Stimulated activated CD8-positive, alpha-beta memory T cell treated with anti-CD3 and anti-CD28 coated beads, Interleukin-15, amount 100 ng/mL, for 24 hours (primary cell): Measurements from ENCODE around the gene BTNL3.
"Not testable (repeated sequence)": the region's sequence is repeated elsewhere in the genome, so short reads cannot be mapped to it uniquely, and the experiment has no call there.

Source experiments
- DNase-seq: peaks from one replicate; pipeline ENCODE4 v3.0.0-alpha.2; 2020; ENCODE audit warnings: low read depth

BTNL3 gene

GRCh38 chr5:181024245-181025064 is 35.8 kb downstream of the BTNL3 start:
- DNase-seq = no peak

- DNase-seq = no peak
These were observed 38.9 kb downstream of the BTNL3 start for GRCh38 chr5:181027452-181028031.

- DNase-seq = no peak
These were observed 39.6 kb downstream of the BTNL3 start for GRCh38 chr5:181028032-181028819.

- DNase-seq = no peak
These were observed 43.1 kb downstream of the BTNL3 start for GRCh38 chr5:181031716-181032115.

GRCh38 chr5:181035991-181036815 is 47.6 kb downstream of the BTNL3 start:
- no peak for DNase-seq

- no peak for DNase-seq
These were observed 48.2 kb downstream of the BTNL3 start for GRCh38 chr5:181036816-181037364.

- no peak for DNase-seq
These were observed 48.8 kb downstream of the BTNL3 start for GRCh38 chr5:181037365-181037861.

GRCh38 chr5:181039471-181039870 is 50.8 kb downstream of the BTNL3 start:
- no peak for DNase-seq

- DNase-seq = no peak
These were observed 51.4 kb downstream of the BTNL3 start, which contains the start of gene BTNL9 for GRCh38 chr5:181039931-181040630. BTNL9 (plus strand) TSS chr5:181040266; CDS start chr5:181045490, 5,224 bp downstream.

- no peak for DNase-seq
These were observed 51.9 kb downstream of the BTNL3 start for GRCh38 chr5:181040631-181040945.

- no peak for DNase-seq
These were observed 52.4 kb downstream of the BTNL3 start for GRCh38 chr5:181041043-181041442.

GRCh38 chr5:181042036-181042713 is 53.5 kb downstream of the BTNL3 start:
- DNase-seq = no peak

- DNase-seq = no peak
These were observed 54.1 kb downstream of the BTNL3 start for GRCh38 chr5:181042722-181043121.

- DNase-seq = no peak
These were observed 54.8 kb downstream of the BTNL3 start for GRCh38 chr5:181043285-181044092.

GRCh38 chr5:181044093-181044599 is 55.5 kb downstream of the BTNL3 start:
- no peak for DNase-seq

GRCh38 chr5:181044662-181045305 is 56.1 kb downstream of the BTNL3 start:
- no peak for DNase-seq

GRCh38 chr5:181045316-181045715 is 56.7 kb downstream of the BTNL3 start:
- no peak for DNase-seq

- not testable (repeated sequence) for DNase-seq
These were observed 57.2 kb downstream of the BTNL3 start for GRCh38 chr5:181045857-181046256.

- no peak for DNase-seq
These were observed 58.6 kb downstream of the BTNL3 start for GRCh38 chr5:181047288-181047687.
